Erythroblast (primary cell): Measurements from ENCODE around the gene SOX1.

ENCODE experiments used
- GATA1 ChIP-seq: IDR thresholded peaks from 2 replicates; pipeline ENCODE4 v1.6.1; 2011; ENCODE audit warnings: low read depth, mild to moderate bottlenecking, control low read depth, low read length, moderate library complexity
- POLR2A ChIP-seq: IDR thresholded peaks from 2 replicates; pipeline ENCODE4 v1.6.1; 2011; ENCODE audit warnings: mild to moderate bottlenecking, low read length

DNA sequence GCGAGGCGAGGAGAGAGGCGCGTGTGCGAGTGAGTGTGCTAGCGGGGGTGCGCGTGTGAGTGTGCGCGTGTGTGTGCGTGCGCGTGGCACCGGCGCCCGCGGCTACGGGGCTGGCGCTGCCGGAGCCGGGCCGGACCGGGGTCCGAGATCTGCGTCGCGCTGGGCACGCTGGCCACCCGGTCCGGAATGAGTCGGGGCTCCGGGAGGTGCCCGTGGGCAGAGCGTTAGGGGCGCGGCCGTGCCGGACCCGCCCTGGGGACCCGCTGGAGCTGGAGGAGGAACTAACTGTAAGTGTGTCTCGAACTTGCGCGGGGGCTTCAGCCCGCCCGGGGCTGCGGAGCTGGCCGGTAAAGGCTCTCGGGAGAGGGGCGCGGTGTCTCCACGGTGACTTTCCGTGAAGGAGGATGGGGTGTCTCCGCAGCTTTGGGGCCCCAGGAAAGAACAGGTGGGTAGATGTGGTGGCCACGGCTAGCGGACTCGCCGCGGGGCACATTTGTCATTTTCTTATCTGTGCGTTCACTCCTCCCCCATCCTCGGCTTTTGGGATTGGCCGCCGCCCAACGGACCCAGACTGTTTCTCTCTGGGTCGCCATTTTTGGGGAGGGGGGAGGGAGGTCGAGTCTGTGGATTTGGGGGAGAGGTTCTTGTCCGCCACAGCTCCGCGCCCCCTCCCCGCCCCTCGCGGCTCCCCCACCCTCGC, 10.1 kb upstream of the SOX1 start:
- TF ChIP-seq POLR2A (no peak), GATA1 (no peak)
